H9 (cell line): ENCODE results near the gene SORBS1. TPM values are rescaled to one million over a fixed set of nuclear protein-coding genes. Genes with fewer than 3 reads are reported as not detected.

Experiments used
- DNase-seq: peaks from one replicate; pipeline ENCODE4 v3.0.0-alpha.2; 2017
- H2AFZ ChIP-seq: one replicate; pipeline ENCODE4 v1.6.1; 2013; ENCODE audit warnings: mild to moderate bottlenecking, low read length, control low read depth, moderate library complexity
- H2AK5ac ChIP-seq: 2 replicates; pipeline ENCODE4 v1.6.1; 2013; ENCODE audit warnings: low read length, control low read depth, mixed read lengths; ENCODE audit not compliant: insufficient read length
- H2BK120ac ChIP-seq: one replicate; pipeline ENCODE4 v1.6.1; 2013; ENCODE audit warnings: low read depth, mild to moderate bottlenecking, low read length, control low read depth, inconsistent platforms; ENCODE audit not compliant: poor library complexity, severe bottlenecking
- H2BK12ac ChIP-seq: 2 replicates; pipeline ENCODE4 v1.6.1; 2013; ENCODE audit warnings: low read length, control low read depth, mixed read lengths, low read depth; ENCODE audit not compliant: insufficient read length
- H2BK15ac ChIP-seq: 2 replicates; pipeline ENCODE4 v1.6.1; 2013; ENCODE audit warnings: low read depth, low read length, control low read depth
- H2BK20ac ChIP-seq: one replicate; pipeline ENCODE4 v1.6.1; 2013; ENCODE audit warnings: low read depth, mild to moderate bottlenecking, low read length, control low read depth, inconsistent platforms; ENCODE audit not compliant: poor library complexity, severe bottlenecking
- H2BK5ac ChIP-seq: 2 replicates; pipeline ENCODE4 v1.6.1; 2013; ENCODE audit warnings: low read length, control low read depth, mixed read lengths; ENCODE audit not compliant: insufficient read length
- H3K14ac ChIP-seq: 2 replicates; pipeline ENCODE4 v1.6.1; 2013; ENCODE audit warnings: low read length, control low read depth; ENCODE audit not compliant: insufficient read depth
- H3K18ac ChIP-seq: 2 replicates; pipeline ENCODE4 v1.6.1; 2013; ENCODE audit warnings: low read depth, mild to moderate bottlenecking, mixed read lengths, low read length, control low read depth; ENCODE audit not compliant: insufficient read length
- H3K23ac ChIP-seq: 2 replicates; pipeline ENCODE4 v1.6.1; 2013; ENCODE audit warnings: low read length, control low read depth, mixed read lengths, low read depth; ENCODE audit not compliant: insufficient read length
- H3K23me2 ChIP-seq: 2 replicates; pipeline ENCODE4 v1.6.1; 2013; ENCODE audit warnings: low read depth, mild to moderate bottlenecking, mixed read lengths, low read length, control low read depth; ENCODE audit not compliant: insufficient read length, poor library complexity, severe bottlenecking
- H3K27ac ChIP-seq: 2 replicates; pipeline ENCODE4 v1.5.1; 2013; ENCODE audit warnings: low read length, control low read depth, mixed read lengths, low read depth; ENCODE audit not compliant: insufficient read length
- H3K27me3 ChIP-seq: 2 replicates; pipeline ENCODE4 v1.6.1; 2013; ENCODE audit warnings: low read length, control low read depth, inconsistent platforms; ENCODE audit not compliant: insufficient read depth
- H3K4ac ChIP-seq: 2 replicates; pipeline ENCODE4 v1.6.1; 2013; ENCODE audit warnings: low read depth, mild to moderate bottlenecking, control low read depth, inconsistent platforms, low read length, moderate library complexity
- H3K4me1 ChIP-seq: 2 replicates; pipeline ENCODE4 v1.6.1; 2013; ENCODE audit warnings: low read length, control low read depth, inconsistent platforms; ENCODE audit not compliant: insufficient read depth
- H3K4me2 ChIP-seq: 2 replicates; pipeline ENCODE4 v1.6.1; 2013; ENCODE audit warnings: low read length, control low read depth, mixed read lengths; ENCODE audit not compliant: insufficient read length, insufficient read depth
- H3K56ac ChIP-seq: 2 replicates; pipeline ENCODE4 v1.6.1; 2013; ENCODE audit warnings: low read depth, mild to moderate bottlenecking, mixed read lengths, low read length, control low read depth; ENCODE audit not compliant: insufficient read length
- H3K79me1 ChIP-seq: 2 replicates; pipeline ENCODE4 v1.6.1; 2013; ENCODE audit warnings: low read depth, mild to moderate bottlenecking, moderate library complexity, low read length, control low read depth, inconsistent platforms; ENCODE audit not compliant: insufficient read depth, poor library complexity, severe bottlenecking
- H3K79me2 ChIP-seq: 2 replicates; pipeline ENCODE4 v1.6.1; 2013; ENCODE audit warnings: low read length, control low read depth, inconsistent platforms; ENCODE audit not compliant: insufficient read depth
- H3K9ac ChIP-seq: 2 replicates; pipeline ENCODE4 v1.6.1; 2013; ENCODE audit warnings: low read length, control low read depth, mixed read lengths; ENCODE audit not compliant: insufficient read length; ENCODE audit errors: extremely low read depth
- H3K9me3 ChIP-seq: one replicate; pipeline ENCODE4 v1.6.1; 2013; ENCODE audit warnings: low read depth, low read length, inconsistent platforms; ENCODE audit not compliant: control insufficient read depth
- H3T11ph ChIP-seq: one replicate; pipeline ENCODE4 v1.6.1; 2013; ENCODE audit warnings: mild to moderate bottlenecking, low read length, control low read depth, inconsistent platforms
- H4K20me1 ChIP-seq: one replicate; pipeline ENCODE4 v1.6.1; 2013; ENCODE audit not compliant: control insufficient read depth, insufficient read length, insufficient read depth
- H4K5ac ChIP-seq: 2 replicates; pipeline ENCODE4 v1.6.1; 2013; ENCODE audit warnings: low read depth, mild to moderate bottlenecking, mixed read lengths, low read length, control low read depth; ENCODE audit not compliant: insufficient read length
- H4K8ac ChIP-seq: replicated peaks from 2 replicates; pipeline ENCODE4 v1.6.1; 2013; ENCODE audit warnings: low read length, control low read depth, mixed read lengths, low read depth; ENCODE audit not compliant: insufficient read length
- H4K91ac ChIP-seq: 2 replicates; pipeline ENCODE4 v1.6.1; 2013; ENCODE audit warnings: low read depth, mild to moderate bottlenecking, moderate library complexity, mixed read lengths, low read length, control low read depth; ENCODE audit not compliant: insufficient read length
- H3K27ac Mint-ChIP-seq, 3 experiments: 2 replicates in 2 of 3; 3 replicates in 1 of 3; pipeline ENCODE4 v1.8.0; 2020 to 2021; ENCODE audit warnings: mixed read lengths in 3 of 3, mild to moderate bottlenecking in 1 of 3, moderate library complexity in 1 of 3
- H3K27me3 Mint-ChIP-seq: 2 replicates; pipeline ENCODE4 v1.8.0; 2021; ENCODE audit warnings: low read depth, mild to moderate bottlenecking, moderate library complexity, mixed read lengths
- H3K36me3 Mint-ChIP-seq, 3 experiments: 2 replicates in 2 of 3; 3 replicates in 1 of 3; pipeline ENCODE4 v1.8.0; 2020 to 2021; ENCODE audit warnings: low read depth in 3 of 3, mixed read lengths in 3 of 3; ENCODE audit not compliant: insufficient read depth in 1 of 3
- H3K4me1 Mint-ChIP-seq, 2 experiments: 2 replicates each; pipeline ENCODE4 v1.8.0; 2020; ENCODE audit warnings: mixed read lengths in 2 of 2
- H3K4me3 Mint-ChIP-seq, 2 experiments: 2 replicates in 1 of 2; 3 replicates in 1 of 2; pipeline ENCODE4 v1.8.0; 2020 to 2021; ENCODE audit warnings: mild to moderate bottlenecking in 2 of 2, mixed read lengths in 2 of 2, moderate library complexity in 1 of 2
- H3K9me3 Mint-ChIP-seq, 2 experiments: 2 replicates in 1 of 2; 3 replicates in 1 of 2; pipeline ENCODE4 v1.8.0; 2020; ENCODE audit warnings: mild to moderate bottlenecking in 2 of 2, mixed read lengths in 2 of 2, moderate library complexity in 1 of 2
- CTCF ChIP-seq: fragments of 200-600 bp; sonication (generic); conservative IDR thresholded peaks from 3 replicates; pipeline ENCODE4 v1.8.0; 2021; ENCODE audit warnings: antibody characterized with exemption, mild to moderate bottlenecking
- WGBS: extraction: QIAGEN DNeasy Blood & Tissue Kit; methylation state at CpG from one replicate; pipeline ENCODE4 v1.1.7; 2013; ENCODE audit warnings: missing lambda C conversion rate, low lambda C conversion rate, mixed read lengths; ENCODE audit not compliant: insufficient read length; ENCODE audit errors: extremely low coverage; 5-methylcytosine and 5-hydroxymethylcytosine counted together
- total RNA-seq: library from RNA; stranded (reverse); gene quantifications from 2 replicates; pipeline ENCODE4 v1.2.1, GENCODE V29; 2021

Gene SORBS1
- total RNA-seq, 1 experiment from 2014 or later = 24.3 TPM

GRCh38 chr10:95324436-95325268 lies 236.5 kb downstream of the SORBS1 start:
- no peak overlapping the region for H2BK20ac ChIP-seq
- H3K4ac ChIP-seq = no peak overlapping the region
- H3K4me2 ChIP-seq = no peak overlapping the region
- H3K18ac ChIP-seq = no peak overlapping the region
- no peak for TF ChIP-seq CTCF
- no peak overlapping the region for H2BK120ac ChIP-seq
- H2BK5ac ChIP-seq = no peak overlapping the region
- H3K27me3 Mint-ChIP-seq = peaks cover 10% of the 10 kb centered on the region
- no peaks in the 10 kb centered on the region for H3K23me2 ChIP-seq
- peaks cover 16 to 23% of the 10 kb centered on the region in 2 experiments for H3K4me1 Mint-ChIP-seq
- no peak overlapping the region for H3K14ac ChIP-seq
- no peak overlapping the region for H3K23ac ChIP-seq
- H3K27me3 ChIP-seq = no peaks in the 10 kb centered on the region
- H3K4me1 ChIP-seq = no peaks in the 10 kb centered on the region
- H3K9me3 Mint-ChIP-seq = no peaks in the 10 kb centered on the region
- H4K91ac ChIP-seq = no peak overlapping the region
- no peak overlapping the region for H3K4me3 Mint-ChIP-seq
- no peak overlapping the region for H3K27ac ChIP-seq
- no peak overlapping the region for H2AFZ ChIP-seq
- peaks cover 2 to 14% (median 12%) of the 10 kb centered on the region in 3 experiments for H3K36me3 Mint-ChIP-seq
- no peak overlapping the region for H3K27ac Mint-ChIP-seq
- H3K79me1 ChIP-seq = no peaks in the 10 kb centered on the region
- H4K20me1 ChIP-seq = no peaks in the 10 kb centered on the region
- no peak overlapping the region for H2BK15ac ChIP-seq
- no CpG with 5 or more reads among the region's 11 CpGs for WGBS
- H4K5ac ChIP-seq = no peak overlapping the region
- DNase-seq = no peak
- H3T11ph ChIP-seq = no peak overlapping the region
- H2BK12ac ChIP-seq = no peak overlapping the region
- no peak overlapping the region for H4K8ac ChIP-seq
- no peaks in the 10 kb centered on the region for H3K79me2 ChIP-seq
- H3K9ac ChIP-seq = no peak overlapping the region
- no peak overlapping the region for H3K56ac ChIP-seq
- no peak overlapping the region for H2AK5ac ChIP-seq
- no peaks in the 10 kb centered on the region for H3K9me3 ChIP-seq
